ENCODE data around the gene MAT2B. TPM values are rescaled to one million over a fixed set of nuclear protein-coding genes. Genes with fewer than 3 reads are reported as not detected.

The MAT2B gene
- total RNA-seq, 1 experiment from 2014 or later = 122 TPM

- no peak for DNase-seq (ENCODE audit: low spot score)
Observed at GRCh38 chr5:163551156-163551555, 45.7 kb downstream of the MAT2B start.

- no peak for DNase-seq (ENCODE audit: low spot score)
Observed at GRCh38 chr5:163552536-163552935, 47.1 kb downstream of the MAT2B start.

- no peak for DNase-seq (ENCODE audit: low spot score)
Observed at GRCh38 chr5:163561339-163561738, 55.9 kb downstream of the MAT2B start.

- DNase-seq (ENCODE audit: low spot score) = no peak
Observed at GRCh38 chr5:163562071-163562470, 56.7 kb downstream of the MAT2B start.

GRCh38 chr5:163563112-163563511 is 57.7 kb downstream of the MAT2B start:
- DNase-seq (ENCODE audit: low spot score) = no peak

GRCh38 chr5:163563880-163564279 is 58.5 kb downstream of the MAT2B start:
- no peak for DNase-seq (ENCODE audit: low spot score)

GRCh38 chr5:163564321-163564938 is 59.0 kb downstream of the MAT2B start:
- DNase-seq (ENCODE audit: low spot score) = peak; percentile 57

- DNase-seq (ENCODE audit: low spot score) = peak; percentile 21
Observed at GRCh38 chr5:163565492-163565891, 60.1 kb downstream of the MAT2B start.

- DNase-seq (ENCODE audit: low spot score) = peak; percentile 18
Observed at GRCh38 chr5:163565931-163566608, 60.7 kb downstream of the MAT2B start.

GRCh38 chr5:163566678-163567077 is 61.3 kb downstream of the MAT2B start:
- DNase-seq (ENCODE audit: low spot score) = no peak

GRCh38 chr5:163567811-163568210 is 62.4 kb downstream of the MAT2B start:
- no peak for DNase-seq (ENCODE audit: low spot score)

Other genes starting within 250 kb of the MAT2B start
- 193 and 201 TPM in 2 replicates for gene CCNG1, start 68.0 kb upstream of the MAT2B start, total RNA-seq (2014; rRNA removed; shearing (Covaris generic))
- gene NUDCD2, start 45.5 kb upstream of the MAT2B start, total RNA-seq (2014; rRNA removed; shearing (Covaris generic)) = 28.3 and 29.3 TPM in 2 replicates
- gene HMMR, start 45.0 kb upstream of the MAT2B start, total RNA-seq (2014; rRNA removed; shearing (Covaris generic)) = 87.2 and 94.1 TPM in 2 replicates